ENCODE results near the gene SELENOO.
A peak's percentile ranks its signal among the peaks of the same experiment; 100 is the strongest.

Gene SELENOO

GRCh38 chr22:50200461-50201190, at the start of gene SELENOO:
TSS of gene SELENOO (plus strand) at chr22:50201011. CDS start at chr22:50201037, 26 bp downstream.
- TF ChIP-seq TAF1 (IDR thresholded peaks at IDR 0.05; ENCODE audit: low read depth) (peak; percentile 74), TCF12 (IDR thresholded peaks at IDR 0.05; ENCODE audit: low read depth) (no peak), EGR1 (IDR thresholded peaks at IDR 0.05) (no peak), MAX (IDR thresholded peaks at IDR 0.05) (no peak; the same call in 1 of the 2 replicates), REST (IDR thresholded peaks at IDR 0.05; ENCODE audit: low read depth) (no peak), CREB1 (IDR thresholded peaks at IDR 0.05; ENCODE audit: low read depth) (no peak), EP300 (IDR thresholded peaks at IDR 0.05; ENCODE audit: borderline replicate concordance) (no peak), NFIC (IDR thresholded peaks at IDR 0.05) (no peak), TEAD4 (IDR thresholded peaks at IDR 0.05) (no peak), CEBPB (IDR thresholded peaks at IDR 0.05) (no peak), YY1 (IDR thresholded peaks at IDR 0.05; ENCODE audit: low read depth) (peak; percentile 81), ZBTB7A (IDR thresholded peaks at IDR 0.05; ENCODE audit: low read depth) (peak; percentile 62; the same call in 1 of the 2 replicates), USF1 (IDR thresholded peaks at IDR 0.05) (no peak)

- TF ChIP-seq CEBPB (IDR thresholded peaks at IDR 0.05) (no peak), TEAD4 (IDR thresholded peaks at IDR 0.05) (no peak), USF1 (IDR thresholded peaks at IDR 0.05) (peak; percentile 46), EGR1 (IDR thresholded peaks at IDR 0.05) (no peak), TAF1 (IDR thresholded peaks at IDR 0.05; ENCODE audit: low read depth) (no peak), YY1 (IDR thresholded peaks at IDR 0.05; ENCODE audit: low read depth) (no peak), FOXM1 (IDR thresholded peaks at IDR 0.05; ENCODE audit: borderline replicate concordance, low read depth) (no peak)
Measured at GRCh38 chr22:50151571-50152537, 49.0 kb upstream of the SELENOO start.

- TF ChIP-seq EGR1 (IDR thresholded peaks at IDR 0.05) (no peak), ZBTB7A (IDR thresholded peaks at IDR 0.05; ENCODE audit: low read depth) (no peak), TEAD4 (IDR thresholded peaks at IDR 0.05) (no peak), TCF12 (IDR thresholded peaks at IDR 0.05; ENCODE audit: low read depth) (no peak), MAX (IDR thresholded peaks at IDR 0.05) (no peak), CEBPB (IDR thresholded peaks at IDR 0.05) (no peak), EP300 (IDR thresholded peaks at IDR 0.05; ENCODE audit: borderline replicate concordance) (no peak), TAF1 (IDR thresholded peaks at IDR 0.05; ENCODE audit: low read depth) (no peak), RAD21 (IDR thresholded peaks at IDR 0.05; ENCODE audit: low read depth) (no peak), FOXM1 (IDR thresholded peaks at IDR 0.05; ENCODE audit: borderline replicate concordance, low read depth) (no peak)
Measured at GRCh38 chr22:50153056-50153755, 47.6 kb upstream of the SELENOO start.

- TF ChIP-seq EGR1 (IDR thresholded peaks at IDR 0.05) (no peak), TEAD4 (IDR thresholded peaks at IDR 0.05) (no peak), REST (IDR thresholded peaks at IDR 0.05; ENCODE audit: low read depth) (no peak), TAF1 (IDR thresholded peaks at IDR 0.05; ENCODE audit: low read depth) (no peak)
Measured at GRCh38 chr22:50153756-50154140, 47.1 kb upstream of the SELENOO start.

- no peak for TF ChIP-seq MAX (IDR thresholded peaks at IDR 0.05)
- TF ChIP-seq CREB1 (IDR thresholded peaks at IDR 0.05; ENCODE audit: low read depth), result no peak
- TF ChIP-seq NFIC (IDR thresholded peaks at IDR 0.05), result no peak
- no peak for TF ChIP-seq FOXM1 (IDR thresholded peaks at IDR 0.05; ENCODE audit: borderline replicate concordance, low read depth)
- no peak for TF ChIP-seq TAF1 (IDR thresholded peaks at IDR 0.05; ENCODE audit: low read depth)
- TF ChIP-seq TCF12 (IDR thresholded peaks at IDR 0.05; ENCODE audit: low read depth), result no peak
- no peak for TF ChIP-seq TEAD4 (IDR thresholded peaks at IDR 0.05)
- no peak for TF ChIP-seq USF1 (IDR thresholded peaks at IDR 0.05)
- no peak for TF ChIP-seq YY1 (IDR thresholded peaks at IDR 0.05; ENCODE audit: low read depth)
- TF ChIP-seq REST (IDR thresholded peaks at IDR 0.05; ENCODE audit: low read depth), result no peak
- no peak for TF ChIP-seq CEBPB (IDR thresholded peaks at IDR 0.05)
- TF ChIP-seq EP300 (IDR thresholded peaks at IDR 0.05; ENCODE audit: borderline replicate concordance), result no peak
- TF ChIP-seq EGR1 (IDR thresholded peaks at IDR 0.05), result no peak
- no peak for TF ChIP-seq ZBTB7A (IDR thresholded peaks at IDR 0.05; ENCODE audit: low read depth)
- no peak for TF ChIP-seq RAD21 (IDR thresholded peaks at IDR 0.05; ENCODE audit: low read depth)
Measured at GRCh38 chr22:50157709-50158375, 43.0 kb upstream of the SELENOO start.

Data from Ishikawa (cell line).